ENCODE data around the gene PHF23.

- TF ChIP-seq CTCF (IDR thresholded peaks at IDR 0.05): no peak
- TF ChIP-seq POLR2A (IDR thresholded peaks at IDR 0.05): no peak
Measured at GRCh38 chr17:7249214-7249613, 10.0 kb upstream of the PHF23 start.
